Measurements from ENCODE around the gene HESX1. TPM values are rescaled to one million over a fixed set of nuclear protein-coding genes. Genes with fewer than 3 reads are reported as not detected.
A peak's percentile ranks its signal among the peaks of the same experiment; 100 is the strongest.

HESX1 gene
- total and polyA plus RNA-seq, 2 of the 13 experiments (the other 11 are each of a cell fraction or from before 2014, with no cell fraction given): 0.57 to 0.75 TPM

DNA sequence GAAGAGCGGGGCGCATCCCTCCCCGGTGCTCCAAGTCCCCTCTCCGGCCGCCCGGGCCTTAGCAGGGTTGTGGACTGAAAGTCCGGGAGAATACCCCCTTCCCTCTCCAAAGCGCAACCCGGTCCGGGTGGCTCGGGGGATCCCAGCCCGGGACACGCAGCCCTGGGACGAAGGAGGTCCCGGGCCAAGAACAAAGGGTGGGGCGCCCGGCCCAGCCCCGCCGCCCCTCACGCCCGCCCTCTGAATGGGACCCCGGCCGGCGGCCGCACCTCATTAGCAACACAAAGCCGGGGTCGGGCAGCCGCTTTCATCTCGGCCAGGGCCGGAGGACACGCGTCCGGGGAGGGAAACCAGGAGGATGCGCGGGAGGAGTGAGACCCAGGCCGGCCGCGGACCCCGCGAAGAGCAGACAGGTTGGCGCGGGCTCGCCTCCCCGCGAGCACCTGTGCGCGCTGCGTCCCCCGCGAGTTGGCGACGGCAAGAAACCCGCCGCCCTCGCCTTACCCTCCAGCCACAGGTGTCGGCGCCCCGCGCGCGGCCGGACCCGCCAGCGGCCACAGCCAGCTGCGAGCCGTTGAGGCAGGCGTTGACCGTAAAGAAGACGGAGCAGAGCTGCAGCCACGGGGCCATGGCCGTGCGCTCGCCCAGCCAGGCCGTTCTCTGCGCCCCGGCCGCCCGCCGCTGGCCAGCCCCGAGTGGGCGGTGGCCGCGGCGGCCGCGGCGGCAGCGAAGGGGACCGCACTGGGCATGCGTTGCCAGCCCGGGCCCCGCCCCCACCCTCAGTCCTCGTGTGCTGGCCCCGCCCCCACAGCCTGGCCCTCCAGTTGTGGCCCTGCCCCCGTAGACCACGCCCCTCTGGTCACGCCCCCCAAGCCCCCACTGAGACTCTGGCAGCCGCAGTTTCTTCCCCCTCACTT lies 34.9 kb downstream of the HESX1 start, which contains the start of gene IL17RD (continued):
- peak; percentile 84 for TF ChIP-seq ZNF263 (CRISPR knock-in tag; IDR thresholded peaks at IDR 0.05)
- TF ChIP-seq ZNF720 (CRISPR knock-in tag; IDR thresholded peaks at IDR 0.05): no peak
- TF ChIP-seq MTA1 (CRISPR knock-in tag; IDR thresholded peaks at IDR 0.05; ENCODE audit: borderline replicate concordance): no peak
- no peak for TF ChIP-seq NAIF1 (CRISPR knock-in tag; IDR thresholded peaks at IDR 0.05; ENCODE audit: borderline replicate concordance)
- TF ChIP-seq ZBTB7A (CRISPR knock-in tag; IDR thresholded peaks at IDR 0.05): no peak
- no peak for TF ChIP-seq ZNF530 (CRISPR knock-in tag; IDR thresholded peaks at IDR 0.05; ENCODE audit: low read depth)
- TF ChIP-seq, protein P1, sequence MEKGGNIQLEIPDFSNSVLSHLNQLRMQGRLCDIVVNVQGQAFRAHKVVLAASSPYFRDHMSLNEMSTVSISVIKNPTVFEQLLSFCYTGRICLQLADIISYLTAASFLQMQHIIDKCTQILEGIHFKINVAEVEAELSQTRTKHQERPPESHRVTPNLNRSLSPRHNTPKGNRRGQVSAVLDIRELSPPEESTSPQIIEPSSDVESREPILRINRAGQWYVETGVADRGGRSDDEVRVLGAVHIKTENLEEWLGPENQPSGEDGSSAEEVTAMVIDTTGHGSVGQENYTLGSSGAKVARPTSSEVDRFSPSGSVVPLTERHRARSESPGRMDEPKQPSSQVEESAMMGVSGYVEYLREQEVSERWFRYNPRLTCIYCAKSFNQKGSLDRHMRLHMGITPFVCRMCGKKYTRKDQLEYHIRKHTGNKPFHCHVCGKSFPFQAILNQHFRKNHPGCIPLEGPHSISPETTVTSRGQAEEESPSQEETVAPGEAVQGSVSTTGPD (CRISPR knock-in tag; IDR thresholded peaks at IDR 0.05): no peak
- TF ChIP-seq MED1 (CRISPR knock-in tag; IDR thresholded peaks at IDR 0.05): no peak
- TF ChIP-seq, protein P2, sequence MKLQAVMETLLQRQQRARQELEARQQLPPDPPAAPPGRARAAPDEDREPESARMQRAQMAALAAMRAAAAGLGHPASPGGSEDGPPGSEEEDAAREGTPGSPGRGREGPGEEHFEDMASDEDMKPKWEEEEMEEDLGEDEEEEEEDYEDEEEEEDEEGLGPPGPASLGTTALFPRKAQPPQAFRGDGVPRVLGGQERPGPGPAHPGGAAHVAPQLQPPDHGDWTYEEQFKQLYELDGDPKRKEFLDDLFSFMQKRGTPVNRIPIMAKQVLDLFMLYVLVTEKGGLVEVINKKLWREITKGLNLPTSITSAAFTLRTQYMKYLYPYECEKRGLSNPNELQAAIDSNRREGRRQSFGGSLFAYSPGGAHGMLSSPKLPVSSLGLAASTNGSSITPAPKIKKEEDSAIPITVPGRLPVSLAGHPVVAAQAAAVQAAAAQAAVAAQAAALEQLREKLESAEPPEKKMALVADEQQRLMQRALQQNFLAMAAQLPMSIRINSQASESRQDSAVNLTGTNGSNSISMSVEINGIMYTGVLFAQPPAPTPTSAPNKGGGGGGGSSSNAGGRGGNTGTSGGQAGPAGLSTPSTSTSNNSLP (IDR thresholded peaks at IDR 0.05; ENCODE audit: low read depth, low read length): no peak
- TF ChIP-seq ZBTB20 (CRISPR knock-in tag; IDR thresholded peaks at IDR 0.05; ENCODE audit: borderline replicate concordance, low read depth): no peak
- TF ChIP-seq ZNF660 (CRISPR knock-in tag; IDR thresholded peaks at IDR 0.05; ENCODE audit: borderline replicate concordance, low read depth): no peak
- no peak for TF ChIP-seq HCFC1 (IDR thresholded peaks at IDR 0.05; ENCODE audit: low read depth, low read length)
- TF ChIP-seq, protein P3, sequence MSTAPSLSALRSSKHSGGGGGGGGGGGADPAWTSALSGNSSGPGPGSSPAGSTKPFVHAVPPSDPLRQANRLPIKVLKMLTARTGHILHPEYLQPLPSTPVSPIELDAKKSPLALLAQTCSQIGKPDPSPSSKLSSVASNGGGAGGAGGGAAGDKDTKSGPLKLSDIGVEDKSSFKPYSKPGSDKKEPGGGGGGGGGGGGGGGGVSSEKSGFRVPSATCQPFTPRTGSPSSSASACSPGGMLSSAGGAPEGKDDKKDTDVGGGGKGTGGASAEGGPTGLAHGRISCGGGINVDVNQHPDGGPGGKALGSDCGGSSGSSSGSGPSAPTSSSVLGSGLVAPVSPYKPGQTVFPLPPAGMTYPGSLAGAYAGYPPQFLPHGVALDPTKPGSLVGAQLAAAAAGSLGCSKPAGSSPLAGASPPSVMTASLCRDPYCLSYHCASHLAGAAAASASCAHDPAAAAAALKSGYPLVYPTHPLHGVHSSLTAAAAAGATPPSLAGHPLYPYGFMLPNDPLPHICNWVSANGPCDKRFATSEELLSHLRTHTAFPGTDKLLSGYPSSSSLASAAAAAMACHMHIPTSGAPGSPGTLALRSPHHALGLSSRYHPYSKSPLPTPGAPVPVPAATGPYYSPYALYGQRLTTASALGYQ (CRISPR knock-in tag; IDR thresholded peaks at IDR 0.05): no peak
- TF ChIP-seq XRCC5 (optimal IDR thresholded peaks at IDR 0.05; ENCODE audit: low read length): no peak
- TF ChIP-seq YEATS4 (CRISPR knock-in tag; IDR thresholded peaks at IDR 0.05; ENCODE audit: borderline replicate concordance): 0 out of 2 replicates have a peak, but pooled peaks have one; percentile 29
- TF ChIP-seq MZF1 (CRISPR knock-in tag; IDR thresholded peaks at IDR 0.05; ENCODE audit: borderline replicate concordance): no peak
- no peak for TF ChIP-seq ZNF232 (CRISPR knock-in tag; IDR thresholded peaks at IDR 0.05; ENCODE audit: borderline replicate concordance)
- TF ChIP-seq SALL1 (CRISPR knock-in tag; IDR thresholded peaks at IDR 0.05): peak; percentile 31; the same call in 1 of the 2 replicates
- TF ChIP-seq, protein P4, sequence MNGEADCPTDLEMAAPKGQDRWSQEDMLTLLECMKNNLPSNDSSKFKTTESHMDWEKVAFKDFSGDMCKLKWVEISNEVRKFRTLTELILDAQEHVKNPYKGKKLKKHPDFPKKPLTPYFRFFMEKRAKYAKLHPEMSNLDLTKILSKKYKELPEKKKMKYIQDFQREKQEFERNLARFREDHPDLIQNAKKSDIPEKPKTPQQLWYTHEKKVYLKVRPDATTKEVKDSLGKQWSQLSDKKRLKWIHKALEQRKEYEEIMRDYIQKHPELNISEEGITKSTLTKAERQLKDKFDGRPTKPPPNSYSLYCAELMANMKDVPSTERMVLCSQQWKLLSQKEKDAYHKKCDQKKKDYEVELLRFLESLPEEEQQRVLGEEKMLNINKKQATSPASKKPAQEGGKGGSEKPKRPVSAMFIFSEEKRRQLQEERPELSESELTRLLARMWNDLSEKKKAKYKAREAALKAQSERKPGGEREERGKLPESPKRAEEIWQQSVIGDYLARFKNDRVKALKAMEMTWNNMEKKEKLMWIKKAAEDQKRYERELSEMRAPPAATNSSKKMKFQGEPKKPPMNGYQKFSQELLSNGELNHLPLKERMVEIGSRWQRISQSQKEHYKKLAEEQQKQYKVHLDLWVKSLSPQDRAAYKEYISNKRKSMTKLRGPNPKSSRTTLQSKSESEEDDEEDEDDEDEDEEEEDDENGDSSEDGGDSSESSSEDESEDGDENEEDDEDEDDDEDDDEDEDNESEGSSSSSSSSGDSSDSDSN (CRISPR knock-in tag; IDR thresholded peaks at IDR 0.05): peak; percentile 28; the same call in 1 of the 2 replicates
- no peak for TF ChIP-seq KDM1A (CRISPR knock-in tag; IDR thresholded peaks at IDR 0.05)
- no peak for TF ChIP-seq TAF15 (IDR thresholded peaks at IDR 0.05; ENCODE audit: low read depth, low read length, poor library complexity, severe bottlenecking)
